Hepatocyte (in vitro differentiated cells): ENCODE results near the gene SLC29A3.

Source experiments
- EZH2 ChIP-seq: fragments of 200-600 bp; sonication (generic); IDR thresholded peaks from 2 replicates; pipeline ENCODE4 v1.6.1; 2016; ENCODE audit warnings: antibody characterized with exemption, mild to moderate bottlenecking, borderline replicate concordance
- EZH2phosphoT487 ChIP-seq: fragments of 200-600 bp; sonication (generic); IDR thresholded peaks from one replicate; pipeline ENCODE4 v1.6.1; 2018; ENCODE audit warnings: antibody characterized with exemption, mild to moderate bottlenecking, low read depth, moderate library complexity; ENCODE audit not compliant: unreplicated experiment, severe bottlenecking
- TF ChIP-seq, protein P1 (sequence below): fragments of 200-600 bp; sonication (generic); IDR thresholded peaks from 2 replicates; pipeline ENCODE4 v1.5.1; 2016; ENCODE audit warnings: antibody characterized with exemption, mild to moderate bottlenecking; ENCODE audit not compliant: poor library complexity

DNA sequence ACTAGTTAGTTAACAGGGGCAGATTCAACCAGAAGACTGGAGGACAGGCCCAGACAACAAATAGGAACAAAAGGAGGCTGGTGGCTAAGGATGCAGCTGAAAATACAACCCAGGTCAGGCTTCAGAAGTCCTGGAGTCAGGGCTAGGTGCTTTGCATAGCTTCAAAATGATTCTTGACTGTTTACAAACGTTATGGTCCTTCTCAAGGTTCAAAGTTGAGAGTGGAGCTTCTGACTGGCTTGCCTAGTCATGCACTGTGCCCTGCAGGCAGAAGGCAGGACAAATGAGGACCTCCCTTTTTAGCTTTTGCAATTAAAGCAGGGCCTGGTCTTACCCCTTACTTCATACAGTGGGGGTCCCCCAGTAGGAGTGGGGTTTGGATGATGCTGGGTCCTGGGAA, 73.2 kb downstream of the SLC29A3 start:
- TF ChIP-seq, protein P1, sequence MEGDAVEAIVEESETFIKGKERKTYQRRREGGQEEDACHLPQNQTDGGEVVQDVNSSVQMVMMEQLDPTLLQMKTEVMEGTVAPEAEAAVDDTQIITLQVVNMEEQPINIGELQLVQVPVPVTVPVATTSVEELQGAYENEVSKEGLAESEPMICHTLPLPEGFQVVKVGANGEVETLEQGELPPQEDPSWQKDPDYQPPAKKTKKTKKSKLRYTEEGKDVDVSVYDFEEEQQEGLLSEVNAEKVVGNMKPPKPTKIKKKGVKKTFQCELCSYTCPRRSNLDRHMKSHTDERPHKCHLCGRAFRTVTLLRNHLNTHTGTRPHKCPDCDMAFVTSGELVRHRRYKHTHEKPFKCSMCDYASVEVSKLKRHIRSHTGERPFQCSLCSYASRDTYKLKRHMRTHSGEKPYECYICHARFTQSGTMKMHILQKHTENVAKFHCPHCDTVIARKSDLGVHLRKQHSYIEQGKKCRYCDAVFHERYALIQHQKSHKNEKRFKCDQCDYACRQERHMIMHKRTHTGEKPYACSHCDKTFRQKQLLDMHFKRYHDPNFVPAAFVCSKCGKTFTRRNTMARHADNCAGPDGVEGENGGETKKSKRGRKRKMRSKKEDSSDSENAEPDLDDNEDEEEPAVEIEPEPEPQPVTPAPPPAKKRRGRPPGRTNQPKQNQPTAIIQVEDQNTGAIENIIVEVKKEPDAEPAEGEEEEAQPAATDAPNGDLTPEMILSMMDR, result no peak
- no peak for TF ChIP-seq EZH2phosphoT487
- no peak for TF ChIP-seq EZH2
